ENCODE results near the gene DAG1. TPM values are rescaled to one million over a fixed set of nuclear protein-coding genes. Genes with fewer than 3 reads are reported as not detected.

DAG1 gene
- total and polyA plus RNA-seq, 11 donors, result 39.9 to 218 (median 140) TPM

DNA sequence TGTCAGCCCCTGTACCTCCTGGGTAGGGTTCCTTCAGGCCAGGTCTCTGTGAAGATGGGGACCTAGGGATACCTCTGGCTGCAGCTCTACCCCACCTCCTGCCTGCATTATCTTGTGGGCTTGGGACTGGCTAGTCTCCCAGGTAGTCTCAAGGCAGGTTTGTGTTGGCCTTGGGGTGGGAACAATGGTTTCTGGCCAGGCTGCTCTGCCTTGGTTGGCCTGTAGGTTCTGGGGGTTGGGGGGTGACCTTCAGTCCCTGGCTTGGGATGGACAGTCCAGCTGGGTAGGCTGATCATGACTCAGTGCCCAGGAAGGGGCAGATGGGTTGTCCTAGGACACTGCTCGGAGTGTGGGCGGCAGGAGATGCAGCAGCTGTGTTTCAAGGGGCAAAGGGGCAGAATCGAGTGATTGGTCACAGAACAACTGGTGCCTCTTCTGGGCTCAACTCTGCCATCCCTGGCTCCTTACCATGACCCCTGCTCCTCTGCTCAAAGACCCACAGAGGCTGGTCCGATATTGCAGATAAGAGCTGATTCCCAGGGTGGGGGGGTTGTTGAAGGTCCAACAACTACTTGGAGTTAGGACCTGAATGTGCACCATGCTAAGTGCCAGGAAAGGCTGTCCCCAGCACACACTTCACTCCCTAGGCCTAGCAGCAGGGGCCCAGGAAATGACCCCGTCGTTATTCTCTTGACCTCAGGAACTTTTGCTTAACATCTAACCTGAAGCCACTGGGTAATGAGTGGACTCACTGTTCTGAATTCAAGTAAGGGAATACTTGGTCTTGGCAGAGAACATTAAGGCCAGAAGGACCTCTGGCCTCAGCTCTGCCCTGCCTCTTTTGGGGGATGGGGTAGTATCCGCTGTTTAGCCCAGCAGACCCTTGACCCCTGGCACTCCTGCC is 66.2 kb downstream of the DAG1 start:
- TF ChIP-seq, protein P1, sequence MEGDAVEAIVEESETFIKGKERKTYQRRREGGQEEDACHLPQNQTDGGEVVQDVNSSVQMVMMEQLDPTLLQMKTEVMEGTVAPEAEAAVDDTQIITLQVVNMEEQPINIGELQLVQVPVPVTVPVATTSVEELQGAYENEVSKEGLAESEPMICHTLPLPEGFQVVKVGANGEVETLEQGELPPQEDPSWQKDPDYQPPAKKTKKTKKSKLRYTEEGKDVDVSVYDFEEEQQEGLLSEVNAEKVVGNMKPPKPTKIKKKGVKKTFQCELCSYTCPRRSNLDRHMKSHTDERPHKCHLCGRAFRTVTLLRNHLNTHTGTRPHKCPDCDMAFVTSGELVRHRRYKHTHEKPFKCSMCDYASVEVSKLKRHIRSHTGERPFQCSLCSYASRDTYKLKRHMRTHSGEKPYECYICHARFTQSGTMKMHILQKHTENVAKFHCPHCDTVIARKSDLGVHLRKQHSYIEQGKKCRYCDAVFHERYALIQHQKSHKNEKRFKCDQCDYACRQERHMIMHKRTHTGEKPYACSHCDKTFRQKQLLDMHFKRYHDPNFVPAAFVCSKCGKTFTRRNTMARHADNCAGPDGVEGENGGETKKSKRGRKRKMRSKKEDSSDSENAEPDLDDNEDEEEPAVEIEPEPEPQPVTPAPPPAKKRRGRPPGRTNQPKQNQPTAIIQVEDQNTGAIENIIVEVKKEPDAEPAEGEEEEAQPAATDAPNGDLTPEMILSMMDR (IDR thresholded peaks at IDR 0.05), result no peak
- TF ChIP-seq POLR2A (IDR thresholded peaks at IDR 0.05), result no peak
- Histone ChIP-seq H3K27ac (no peak overlapping the region), H3K4me3 (no peak overlapping the region), H3K4me1 (peaks cover 0 to 26% (median 7%) of the 10 kb centered on the region in 12 donors), H3K36me3 (peaks cover 0 to 40% (median 34%) of the 10 kb centered on the region in 9 donors), H3K27me3 (no peaks in the 10 kb centered on the region), H3K9me3 (no peaks in the 10 kb centered on the region)
- intact Hi-C loops (cut with DNase I), result loop anchor here in 1 of 10 donors (5.0 kb wide), 1 partner anchor 64 kb away; the partner anchor contains the start of gene DAG1
- WGBS, 4 donors, result 59 to 73% (median 64%) methylated on average over 4 to 7 of the region's 7 CpGs
- ATAC-seq (no peak), DNase-seq (no peak)

DNA sequence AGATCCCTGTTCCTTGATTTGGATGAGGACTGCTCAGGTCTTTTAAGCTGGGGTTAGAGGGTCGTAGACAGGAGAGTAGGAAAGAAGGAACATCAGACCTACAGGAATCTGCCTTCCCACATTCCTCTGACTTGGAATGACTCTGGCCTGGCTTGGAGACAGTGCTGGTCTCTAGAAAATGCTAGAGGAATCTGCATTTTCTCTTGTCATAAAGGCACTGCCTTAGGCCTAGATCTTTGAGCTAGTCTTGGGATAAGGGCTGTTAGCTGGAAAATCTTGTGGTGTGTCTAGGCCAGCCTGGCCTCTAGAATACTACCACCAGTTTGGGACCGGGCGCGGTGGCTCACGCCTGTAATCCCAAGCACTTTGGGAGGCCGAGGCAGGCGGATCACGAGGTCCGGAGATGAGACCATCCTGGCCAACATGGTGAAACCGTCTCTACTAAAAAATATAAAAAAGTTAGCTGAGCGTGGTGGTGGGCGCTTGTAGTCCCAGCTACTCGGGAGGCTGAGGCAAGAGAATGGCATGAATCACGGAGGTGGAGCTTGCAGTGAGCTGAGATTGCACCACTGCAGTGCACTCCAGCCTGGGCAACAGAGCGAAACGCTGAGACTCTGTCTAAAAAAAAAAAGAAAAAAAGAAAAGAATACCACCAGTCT is 66.9 kb downstream of the DAG1 start:
- Histone ChIP-seq H3K4me1 (peaks cover 0 to 26% (median 7%) of the 10 kb centered on the region in 12 donors), H3K27me3 (no peaks in the 10 kb centered on the region), H3K4me3 (no peak overlapping the region), H3K9me3 (no peaks in the 10 kb centered on the region), H3K36me3 (peaks cover 0 to 33% (median 26%) of the 10 kb centered on the region in 9 donors), H3K27ac (no peak overlapping the region)
- TF ChIP-seq POLR2A (IDR thresholded peaks at IDR 0.05), result no peak
- TF ChIP-seq, protein P1 (IDR thresholded peaks at IDR 0.05), result no peak
- ATAC-seq (no peak), DNase-seq (no peak)
- 84 to 91% (median 89%) methylated on average over 16 of the region's 16 CpGs for WGBS, 4 donors
- intact Hi-C loops (cut with DNase I), result loop anchor here in 1 of 10 donors (5.0 kb wide), 1 partner anchor 65 kb away; the partner anchor contains the start of gene DAG1

DNA sequence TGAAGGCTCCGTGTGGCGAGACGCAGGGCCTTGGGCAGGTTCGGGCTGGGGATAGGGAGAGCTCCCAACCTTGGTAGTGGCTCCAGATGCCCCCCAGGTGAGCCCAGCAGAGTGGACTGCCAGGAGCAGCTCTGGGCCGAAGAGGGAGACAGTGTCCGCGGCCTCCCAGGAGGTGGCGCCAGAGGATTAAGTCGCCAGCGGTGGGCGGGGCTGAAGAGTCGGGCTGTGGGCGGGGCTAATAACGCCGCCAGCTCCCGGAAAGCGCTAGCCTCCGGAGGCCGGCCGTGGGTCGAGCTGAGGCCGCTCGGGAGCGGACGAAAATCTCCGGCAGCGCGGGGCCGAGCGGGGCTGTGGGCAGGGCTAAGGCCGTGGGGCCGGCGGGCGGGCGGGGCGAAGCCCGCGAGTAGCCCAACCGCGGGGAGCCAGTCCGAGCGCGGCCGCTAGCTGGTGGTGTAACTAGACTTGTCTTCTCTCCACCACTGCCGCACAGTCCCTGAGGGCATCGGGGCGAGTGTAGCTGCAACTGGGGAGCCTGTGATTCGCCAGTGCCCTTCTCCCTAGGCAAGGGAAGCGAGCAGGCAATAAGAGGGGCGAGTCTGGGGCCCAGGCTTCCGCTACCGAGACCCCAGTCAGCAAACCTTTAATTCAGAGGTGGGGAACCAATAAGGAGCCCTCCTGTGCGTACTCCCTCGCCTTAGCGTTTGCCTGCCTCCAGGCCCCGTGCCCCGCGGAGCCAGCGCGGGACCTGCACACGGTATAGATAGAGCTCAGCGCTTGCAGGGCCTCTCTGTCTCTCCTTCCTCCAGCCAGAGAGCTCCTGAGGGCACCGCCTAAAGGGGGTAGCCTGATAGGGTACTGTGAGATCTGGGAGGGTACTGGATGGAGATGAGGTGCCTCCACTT is 69.8 kb downstream of the DAG1 start:
- WGBS, 4 donors, result 0 to 2% (median 1%) methylated on average over 13 to 63 of the region's 63 CpGs

More for the DNA sequence above, 69.8 kb downstream of the DAG1 start:
- TF ChIP-seq POLR2A (IDR thresholded peaks at IDR 0.05), result peak in 1 of 2 donors; percentile 65
- TF ChIP-seq, protein P1 (IDR thresholded peaks at IDR 0.05), result peak; percentile 87 to 99 (median 91)
- ATAC-seq (peak; percentile 92 to 98 (median 98)), DNase-seq (peak; percentile 93 to 98 (median 95))
- no peaks in the 10 kb centered on the region for H3K27me3 ChIP-seq
- H3K4me3 ChIP-seq, result peak overlapping the region; percentile 12 to 89 (median 57)
- H3K27ac ChIP-seq, result peak overlapping the region; percentile 12 to 88 (median 76)
- no peaks in the 10 kb centered on the region for H3K9me3 ChIP-seq
- H3K36me3 ChIP-seq, result peaks cover 0 to 6% (median under 1%) of the 10 kb centered on the region in 9 donors
- peaks cover 0 to 25% (median 7%) of the 10 kb centered on the region in 12 donors for H3K4me1 ChIP-seq
- intact Hi-C loops (cut with DNase I), result loop anchor here (1.0 to 10.0 kb wide), 5 partner anchors 68 to 365 kb away; partner anchors contain the start of genes DAG1 (in 1 of the 10) and MST1R (in 1 of the 10)
